Subcutaneous adipose tissue (tissue), 4 donors: ENCODE results near the gene ZC3H12D. TPM values are rescaled to one million over a fixed set of nuclear protein-coding genes. Genes with fewer than 3 reads are reported as not detected.

Experiments
- CTCF ChIP-seq: fragments of 450-650 bp; IDR thresholded peaks from one replicate; pipeline ENCODE4 v1.5.1; 2016; ENCODE audit warnings: low read depth, mild to moderate bottlenecking, control low read depth, antibody characterized with exemption, moderate library complexity
- total RNA-seq, 4 donors: library from RNA; depleted of rRNA; stranded (reverse); fragments of >200 nt; gene quantifications; one replicate each; pipeline ENCODE4 v1.1.0, GENCODE V29; 2016

Gene ZC3H12D
- total RNA-seq, 4 donors from 2014 or later, result 1.8 to 11.2 (median 4.8) TPM

GRCh38 chr6:149448821-149449453 lies 35.9 kb downstream of the ZC3H12D start:
- no peak for TF ChIP-seq CTCF

- TF ChIP-seq CTCF, result no peak
Measured at GRCh38 chr6:149446791-149447376, 37.9 kb downstream of the ZC3H12D start.

- TF ChIP-seq CTCF, result no peak
Measured at GRCh38 chr6:149445573-149445972, 39.2 kb downstream of the ZC3H12D start.

- no peak for TF ChIP-seq CTCF
Measured at GRCh38 chr6:149445095-149445466, 39.7 kb downstream of the ZC3H12D start.

- no peak for TF ChIP-seq CTCF
Measured at GRCh38 chr6:149443411-149444181, 41.2 kb downstream of the ZC3H12D start.

- no peak for TF ChIP-seq CTCF
Measured at GRCh38 chr6:149441740-149442139, 43.1 kb downstream of the ZC3H12D start.
